Panc1 (cell line): ENCODE results near the gene HNRNPH2. TPM values are rescaled to one million over a fixed set of nuclear protein-coding genes. Genes with fewer than 3 reads are reported as not detected.
A peak's percentile ranks its signal among the peaks of the same experiment; 100 is the strongest.

Experiments used
- ATAC-seq: fragments of 200-7000 bp; cut with Tn5 transposase; 2 replicates; pipeline ENCODE4 v1.9.1; 2020; ENCODE audit warnings: mild to moderate bottlenecking, moderate library complexity
- BruUV-seq: library from RNA; stranded (reverse); fragments of 400-500 nt; replicated peaks from 2 replicates; lab custom pipeline; 2021; lab: Mats Ljungman, UMichigan
- CTCF ChIA-PET: fragments of 300-600 bp; sonication (Branson Sonifier 250); formaldehyde crosslinking; loops from one replicate; lab custom pipeline; 2022; ENCODE audit warnings: antibody characterized with exemption; lab: Charles Lee
- POLR2A ChIA-PET: fragments of 300-600 bp; sonication (Branson Sonifier 250); formaldehyde crosslinking; loops from one replicate; lab custom pipeline; 2022; ENCODE audit warnings: antibody characterized with exemption; lab: Charles Lee
- DNase-seq: peaks from one replicate; pipeline ENCODE4 v3.0.0-alpha.2; 2010; ENCODE audit warnings: low read depth, low spot score
- H3K27ac ChIP-seq: 2 replicates; pipeline ENCODE4 v1.5.1; 2011; ENCODE audit warnings: mild to moderate bottlenecking, low read length, inconsistent platforms
- H3K27me3 ChIP-seq: fragments of 200-500 bp; sonication (Bioruptor generic); 2 replicates; pipeline ENCODE4 v1.6.0; 2014; ENCODE audit warnings: low read length, inconsistent platforms; ENCODE audit not compliant: control insufficient read depth, insufficient read depth
- H3K36me3 ChIP-seq: fragments of 200-500 bp; sonication (Bioruptor generic); 2 replicates; pipeline ENCODE4 v1.5.1; 2014; ENCODE audit warnings: inconsistent platforms, mild to moderate bottlenecking, low read length, moderate library complexity; ENCODE audit not compliant: control insufficient read depth, insufficient read depth
- H3K4me1 ChIP-seq: 2 replicates; pipeline ENCODE4 v1.5.1; 2011; ENCODE audit warnings: inconsistent platforms, mild to moderate bottlenecking, low read length, moderate library complexity; ENCODE audit not compliant: control insufficient read depth, insufficient read depth
- H3K4me3 ChIP-seq, 2 experiments: 2 replicates each; pipeline ENCODE4 v1.5.1; 2011 to 2012; ENCODE audit warnings: low read depth in 2 of 2, low read length in 2 of 2, mild to moderate bottlenecking in 2 of 2, inconsistent platforms in 1 of 2, moderate library complexity in 1 of 2
- H3K9me3 ChIP-seq: fragments of 200-500 bp; sonication (Bioruptor generic); 2 replicates; pipeline ENCODE4 v1.5.1; 2014; ENCODE audit warnings: low read depth, mild to moderate bottlenecking, inconsistent platforms, low read length, moderate library complexity; ENCODE audit not compliant: control insufficient read depth, insufficient read depth
- POLR2AphosphoS5 ChIP-seq: IDR thresholded peaks from 2 replicates; pipeline ENCODE4 v1.6.1; 2012; ENCODE audit warnings: mild to moderate bottlenecking, low read depth, low read length, moderate library complexity
- REST ChIP-seq, 2 experiments: IDR thresholded peaks; 2 replicates each; pipeline ENCODE4 v1.6.1; 2011 to 2012; ENCODE audit warnings: low read depth in 2 of 2, control low read depth in 1 of 2, low read length in 1 of 2, mild to moderate bottlenecking in 1 of 2, moderate library complexity in 1 of 2; ENCODE audit not compliant: insufficient read depth in 1 of 2
- TCF7L2 ChIP-seq: IDR thresholded peaks from 2 replicates; pipeline ENCODE4 v1.6.1; 2011; ENCODE audit warnings: mild to moderate bottlenecking, low read depth, low read length, inconsistent platforms
- in situ Hi-C: cut with HindIII; loops from 2 replicates; pipeline ENCODE4 v1.10.0; 2016; ENCODE audit warnings: low sequenced_read_pairs, low pct_unique_long_range_greater_than_20kb
- intact Hi-C: fragments of 100-400 bp; cut with micrococcal nuclease; formaldehyde crosslinking; loops from one replicate; pipeline ENCODE4 v1.10.0; 2022; ENCODE audit not compliant: unreplicated experiment
- total RNA-seq: library from RNA; stranded (reverse); gene quantifications from one replicate; pipeline ENCODE4 v1.2.1, GENCODE V29; 2021; ENCODE audit not compliant: unreplicated experiment
- TF ChIP-seq, protein P1 (sequence below): fragments of 450-650 bp; IDR thresholded peaks from 2 replicates; pipeline ENCODE4 v1.5.1; 2017; ENCODE audit warnings: mild to moderate bottlenecking

The HNRNPH2 gene
- total RNA-seq, 1 experiment from 2014 or later: 91.5 TPM

DNA sequence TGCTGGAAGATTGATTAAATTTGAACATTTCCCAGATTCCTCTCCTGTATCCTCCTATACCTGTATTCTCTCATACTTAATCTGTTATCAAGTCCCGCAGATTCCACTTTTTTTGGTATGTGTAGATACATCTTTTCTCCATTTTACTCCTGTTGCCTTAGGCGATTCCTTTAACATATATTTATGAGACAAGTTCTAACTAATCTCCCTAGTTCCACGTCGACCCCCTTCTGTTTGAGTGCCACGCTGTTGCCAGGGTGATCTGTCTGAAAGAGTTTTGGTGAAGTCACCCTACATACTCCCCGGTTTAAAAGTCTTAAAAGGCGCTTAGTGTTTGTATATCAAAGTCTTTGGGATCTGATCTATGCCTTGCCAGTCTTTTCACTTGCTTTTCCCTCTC, 2.4 kb downstream of the HNRNPH2 start:
- H3K36me3 ChIP-seq: peaks cover 12% of the 10 kb centered on the region
- POLR2A ChIA-PET: no interaction called here
- in situ Hi-C loops: no loop called here

DNA sequence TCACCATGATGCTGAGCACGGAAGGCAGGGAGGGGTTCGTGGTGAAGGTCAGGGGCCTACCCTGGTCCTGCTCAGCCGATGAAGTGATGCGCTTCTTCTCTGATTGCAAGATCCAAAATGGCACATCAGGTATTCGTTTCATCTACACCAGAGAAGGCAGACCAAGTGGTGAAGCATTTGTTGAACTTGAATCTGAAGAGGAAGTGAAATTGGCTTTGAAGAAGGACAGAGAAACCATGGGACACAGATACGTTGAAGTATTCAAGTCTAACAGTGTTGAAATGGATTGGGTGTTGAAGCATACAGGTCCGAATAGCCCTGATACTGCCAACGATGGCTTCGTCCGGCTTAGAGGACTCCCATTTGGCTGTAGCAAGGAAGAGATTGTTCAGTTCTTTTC, 4.0 kb downstream of the HNRNPH2 start:
- no TSS peak for BruUV-seq
- CTCF ChIA-PET: no interaction called here
- TF ChIP-seq TCF7L2: no peak
- TF ChIP-seq REST (IDR thresholded peaks at IDR 0.05; ENCODE audit: insufficient read depth in 1 of 2, low read depth in 2 of 2, low read length in 1 of 2): no peak
- TF ChIP-seq, protein P1, sequence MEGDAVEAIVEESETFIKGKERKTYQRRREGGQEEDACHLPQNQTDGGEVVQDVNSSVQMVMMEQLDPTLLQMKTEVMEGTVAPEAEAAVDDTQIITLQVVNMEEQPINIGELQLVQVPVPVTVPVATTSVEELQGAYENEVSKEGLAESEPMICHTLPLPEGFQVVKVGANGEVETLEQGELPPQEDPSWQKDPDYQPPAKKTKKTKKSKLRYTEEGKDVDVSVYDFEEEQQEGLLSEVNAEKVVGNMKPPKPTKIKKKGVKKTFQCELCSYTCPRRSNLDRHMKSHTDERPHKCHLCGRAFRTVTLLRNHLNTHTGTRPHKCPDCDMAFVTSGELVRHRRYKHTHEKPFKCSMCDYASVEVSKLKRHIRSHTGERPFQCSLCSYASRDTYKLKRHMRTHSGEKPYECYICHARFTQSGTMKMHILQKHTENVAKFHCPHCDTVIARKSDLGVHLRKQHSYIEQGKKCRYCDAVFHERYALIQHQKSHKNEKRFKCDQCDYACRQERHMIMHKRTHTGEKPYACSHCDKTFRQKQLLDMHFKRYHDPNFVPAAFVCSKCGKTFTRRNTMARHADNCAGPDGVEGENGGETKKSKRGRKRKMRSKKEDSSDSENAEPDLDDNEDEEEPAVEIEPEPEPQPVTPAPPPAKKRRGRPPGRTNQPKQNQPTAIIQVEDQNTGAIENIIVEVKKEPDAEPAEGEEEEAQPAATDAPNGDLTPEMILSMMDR: no peak
- TF ChIP-seq POLR2AphosphoS5: no peak
- peaks cover 12% of the 10 kb centered on the region for H3K36me3 ChIP-seq
- no peak overlapping the region for H3K27ac ChIP-seq
- in situ Hi-C loops (no loop called here), intact Hi-C loops (loop anchor here (10.0 kb wide), 1 partner anchor 183 kb away; no protein-coding TSS in a partner anchor)
- H3K9me3 ChIP-seq: no peaks in the 10 kb centered on the region
- H3K4me1 ChIP-seq: peaks cover 12% of the 10 kb centered on the region; the same call in 1 of the 2 replicates
- no peaks in the 10 kb centered on the region for H3K27me3 ChIP-seq
- DNase-seq (no peak), ATAC-seq (no peak)
- H3K4me3 ChIP-seq: no peak overlapping the region
- POLR2A ChIA-PET: no interaction called here

More for the DNA sequence above, 2.4 kb downstream of the HNRNPH2 start:
- no peak for DNase-seq
- ATAC-seq: no peak
- Histone ChIP-seq H3K4me1 (peaks cover 12% of the 10 kb centered on the region; the same call in 1 of the 2 replicates), H3K9me3 (no peaks in the 10 kb centered on the region), H3K4me3 (peak overlapping the region; percentile 15 to 99; a peak in 3 of 4 replicates), H3K27me3 (no peaks in the 10 kb centered on the region), H3K27ac (0 out of 2 replicates have a peak overlapping the region, but pooled peaks have one; percentile 20)
- CTCF ChIA-PET: no interaction called here
- intact Hi-C loops: loop anchor here (10.0 kb wide), 1 partner anchor 184 kb away; no protein-coding TSS in a partner anchor
- BruUV-seq: no TSS peak
- TF ChIP-seq REST (IDR thresholded peaks at IDR 0.05; ENCODE audit: insufficient read depth in 1 of 2, low read depth in 2 of 2, low read length in 1 of 2) (no peak), POLR2AphosphoS5 (no peak), TCF7L2 (no peak)
- TF ChIP-seq, protein P1: no peak
